Measurements from ENCODE around the gene ABCA3. TPM values are rescaled to one million over a fixed set of nuclear protein-coding genes. Genes with fewer than 3 reads are reported as not detected.

The ABCA3 gene
- total RNA-seq, 2 experiments from 2014 or later, result 7.0 to 7.7 TPM

DNA sequence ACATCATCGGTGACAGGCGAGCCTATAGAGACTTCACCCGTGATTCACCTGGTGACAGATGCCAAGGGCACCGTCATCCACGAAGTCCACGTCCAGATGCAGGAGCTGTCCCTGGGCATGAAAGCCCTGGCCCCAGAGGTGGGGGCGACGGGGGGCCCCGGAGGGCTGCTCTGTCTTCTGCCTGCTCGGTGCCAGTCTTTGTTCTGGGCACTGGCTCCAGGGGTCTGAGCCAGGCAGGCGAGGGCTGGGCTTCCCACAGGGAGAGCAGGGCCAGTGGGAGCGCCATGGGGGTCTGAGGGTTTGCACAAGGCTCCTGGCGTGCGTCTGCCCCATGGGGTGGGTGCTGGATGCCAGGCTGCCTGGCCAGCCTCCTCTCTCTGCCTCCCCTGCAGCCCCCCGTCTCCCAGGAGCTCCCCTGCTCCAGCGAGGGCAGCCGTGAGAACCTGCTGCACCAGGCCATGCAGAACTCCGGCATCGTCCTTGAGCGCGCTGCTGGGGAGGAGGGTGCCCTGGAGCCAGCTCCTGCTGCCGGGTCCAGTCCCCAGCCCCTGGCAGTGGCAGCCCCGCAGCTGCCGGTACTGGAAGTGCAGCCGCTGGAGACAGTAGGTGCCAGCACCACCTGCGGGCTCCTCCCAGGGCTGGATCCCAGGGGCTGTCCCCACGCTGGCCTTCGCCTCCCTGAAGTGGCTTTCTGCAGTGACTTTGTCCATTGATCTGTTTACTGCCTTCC, 107.3 kb downstream of the ABCA3 start:
- peaks cover 11% of the 10 kb centered on the region for H3K4me1 ChIP-seq (ENCODE audit: insufficient read depth, low read length)
- DNase-seq, result no peak
- peaks cover 0 to 12% of the 10 kb centered on the region in 2 experiments for H3K27me3 ChIP-seq (ENCODE audit: control insufficient read depth in 1 of 2, insufficient read depth in 2 of 2, low read length in 2 of 2)
- no peak overlapping the region for H3K4me3 ChIP-seq (ENCODE audit: low read length)
- no peak overlapping the region for H3K27ac Mint-ChIP-seq
- peaks cover 4% of the 10 kb centered on the region for H3K27me3 Mint-ChIP-seq
- CTCF ChIA-PET, result no interaction called here
- TF ChIP-seq CTCF (IDR thresholded peaks at IDR 0.05), result no peak
- H3K27ac ChIP-seq (ENCODE audit: low read depth in 1 of 2, low read length in 2 of 2), result no peak overlapping the region
- ATAC-seq (ENCODE audit: poor library complexity), result no peak
- peaks cover 30% of the 10 kb centered on the region for H3K36me3 Mint-ChIP-seq (ENCODE audit: low read depth)
- peaks cover 66% of the 10 kb centered on the region for H3K36me3 ChIP-seq (ENCODE audit: insufficient read depth, low read length)
- no peaks in the 10 kb centered on the region for H3K9me3 ChIP-seq (ENCODE audit: control insufficient read depth in 1 of 2, insufficient read depth in 1 of 2, low read length in 2 of 2)
- POLR2A ChIA-PET, result no interaction called here
- no peaks in the 10 kb centered on the region for H3K9me3 Mint-ChIP-seq
- no peak overlapping the region for H3K4me3 Mint-ChIP-seq
- H3K4me1 Mint-ChIP-seq (ENCODE audit: low read depth), result no peaks in the 10 kb centered on the region
- intact Hi-C loops (cut with DNase I, micrococcal nuclease), result no loop called here

DNA sequence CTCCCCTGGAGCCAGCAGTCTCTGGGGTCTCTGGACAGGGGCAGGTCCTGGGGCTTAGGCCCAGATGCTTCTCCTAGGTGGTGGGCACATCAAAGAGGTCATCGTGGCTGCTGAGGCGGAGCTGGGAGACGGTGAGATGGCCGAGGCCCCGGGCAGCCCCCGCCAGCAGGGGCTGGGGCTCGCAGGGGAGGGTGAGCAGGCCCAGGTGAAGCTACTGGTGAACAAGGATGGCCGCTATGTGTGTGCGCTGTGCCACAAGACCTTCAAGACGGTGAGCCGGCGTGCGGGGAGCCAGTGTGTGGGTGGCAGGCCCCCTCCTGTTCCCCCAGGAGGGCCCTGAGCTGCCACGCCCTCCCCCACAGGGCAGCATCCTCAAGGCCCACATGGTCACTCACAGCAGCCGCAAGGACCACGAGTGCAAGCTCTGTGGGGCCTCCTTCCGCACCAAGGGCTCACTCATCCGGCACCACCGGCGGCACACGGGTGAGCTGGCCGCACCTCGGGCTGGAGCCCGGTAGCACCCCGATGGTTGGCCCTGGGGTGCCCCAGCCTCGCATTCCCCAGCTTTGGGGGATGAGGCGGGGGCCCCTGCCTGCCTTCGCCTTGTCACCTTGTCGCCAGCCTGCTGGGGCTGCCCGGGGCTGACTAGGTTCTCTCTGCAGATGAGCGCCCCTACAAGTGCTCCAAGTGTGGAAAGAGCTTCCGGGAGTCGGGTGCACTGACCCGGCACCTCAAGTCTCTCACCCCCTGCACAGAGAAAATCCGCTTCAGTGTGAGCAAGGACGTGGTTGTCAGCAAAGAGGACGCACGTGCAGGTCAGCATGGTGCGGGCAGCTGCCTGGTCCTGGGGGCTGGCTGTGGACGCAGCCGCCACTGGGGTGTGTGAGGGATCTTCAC, 108.2 kb downstream of the ABCA3 start:
- H3K4me3 Mint-ChIP-seq, result no peak overlapping the region
- no peak overlapping the region for H3K27ac Mint-ChIP-seq
- Histone ChIP-seq H3K27ac (ENCODE audit: low read depth in 1 of 2, low read length in 2 of 2) (no peak overlapping the region), H3K4me3 (ENCODE audit: low read length) (no peak overlapping the region), H3K4me1 (ENCODE audit: insufficient read depth, low read length) (peaks cover 11% of the 10 kb centered on the region), H3K9me3 (ENCODE audit: control insufficient read depth in 1 of 2, insufficient read depth in 1 of 2, low read length in 2 of 2) (no peaks in the 10 kb centered on the region), H3K27me3 (ENCODE audit: control insufficient read depth in 1 of 2, insufficient read depth in 2 of 2, low read length in 2 of 2) (peaks cover 0 to 12% of the 10 kb centered on the region in 2 experiments), H3K36me3 (ENCODE audit: insufficient read depth, low read length) (peaks cover 70% of the 10 kb centered on the region)
- ATAC-seq (ENCODE audit: poor library complexity) (no peak), DNase-seq (no peak)
- intact Hi-C loops (cut with DNase I, micrococcal nuclease), result no loop called here
- H3K27me3 Mint-ChIP-seq, result peaks cover 4% of the 10 kb centered on the region
- H3K9me3 Mint-ChIP-seq, result no peaks in the 10 kb centered on the region
- CTCF ChIA-PET, result no interaction called here
- POLR2A ChIA-PET, result no interaction called here
- peaks cover 30% of the 10 kb centered on the region for H3K36me3 Mint-ChIP-seq (ENCODE audit: low read depth)
- TF ChIP-seq CTCF (IDR thresholded peaks at IDR 0.05), result no peak
- H3K4me1 Mint-ChIP-seq (ENCODE audit: low read depth), result no peaks in the 10 kb centered on the region

DNA sequence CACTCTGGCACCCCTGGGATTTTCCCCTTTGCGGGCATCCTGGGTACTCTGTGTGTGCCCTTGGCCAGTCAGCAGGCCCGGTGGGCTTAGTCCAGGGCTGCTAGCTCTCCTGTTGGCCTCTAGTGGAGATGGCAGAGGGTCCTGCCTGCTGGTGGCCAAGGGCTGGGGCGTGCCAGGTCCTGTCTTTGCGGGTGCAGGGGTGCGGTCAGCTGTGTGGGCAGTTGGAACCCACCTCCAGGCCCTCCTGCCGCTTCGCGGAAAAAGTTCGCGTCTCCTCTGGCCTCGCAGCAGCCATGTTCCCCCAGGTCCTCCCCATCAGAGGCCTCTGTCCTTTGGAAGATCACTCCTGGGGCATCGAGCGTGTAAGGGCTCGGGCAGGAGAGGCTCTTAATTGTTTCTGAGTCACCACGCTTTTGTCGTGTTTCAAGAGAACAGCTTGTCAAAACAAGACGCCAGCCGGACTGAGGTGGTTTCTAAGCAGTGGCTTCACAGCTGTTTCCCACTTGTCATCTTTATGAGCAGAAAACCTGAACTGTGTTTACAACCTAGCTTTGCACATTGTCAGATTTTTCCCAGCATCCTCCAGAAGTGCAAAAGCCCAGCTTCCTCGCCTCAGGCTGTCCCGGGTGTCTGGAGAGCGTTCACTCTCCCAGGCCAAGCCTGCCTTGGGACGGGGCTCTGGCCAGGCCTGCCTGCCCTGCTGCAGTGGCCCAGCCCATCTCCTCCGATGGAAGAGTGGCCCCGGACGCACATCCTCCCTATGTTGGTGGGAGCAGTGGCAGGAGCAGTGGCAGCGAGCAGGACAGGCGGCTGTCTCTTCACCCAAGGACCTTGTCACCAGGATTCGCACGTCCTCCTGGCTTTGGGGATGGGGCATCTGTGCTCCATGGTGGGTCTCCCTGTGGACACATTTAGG, 109.3 kb downstream of the ABCA3 start:
- peaks cover 70% of the 10 kb centered on the region for H3K36me3 ChIP-seq (ENCODE audit: insufficient read depth, low read length)
- no peak overlapping the region for H3K4me3 Mint-ChIP-seq
- H3K9me3 ChIP-seq (ENCODE audit: control insufficient read depth in 1 of 2, insufficient read depth in 1 of 2, low read length in 2 of 2), result no peaks in the 10 kb centered on the region
- H3K27me3 ChIP-seq (ENCODE audit: control insufficient read depth in 1 of 2, insufficient read depth in 2 of 2, low read length in 2 of 2), result peaks cover 0 to 4% of the 10 kb centered on the region in 2 experiments
- H3K27ac ChIP-seq (ENCODE audit: low read depth in 1 of 2, low read length in 2 of 2), result no peak overlapping the region
- H3K4me3 ChIP-seq (ENCODE audit: low read length), result no peak overlapping the region
- CTCF ChIA-PET, result no interaction called here
- intact Hi-C loops (cut with DNase I, micrococcal nuclease), result no loop called here
- peaks cover 4% of the 10 kb centered on the region for H3K27me3 Mint-ChIP-seq
- no peaks in the 10 kb centered on the region for H3K9me3 Mint-ChIP-seq
- no peak for DNase-seq
- TF ChIP-seq CTCF (IDR thresholded peaks at IDR 0.05), result no peak
- POLR2A ChIA-PET, result no interaction called here
- peaks cover 30% of the 10 kb centered on the region for H3K36me3 Mint-ChIP-seq (ENCODE audit: low read depth)
- no peak overlapping the region for H3K27ac Mint-ChIP-seq
- peaks cover 2% of the 10 kb centered on the region for H3K4me1 ChIP-seq (ENCODE audit: insufficient read depth, low read length)
- peaks cover under 1% of the 10 kb centered on the region for H3K4me1 Mint-ChIP-seq (ENCODE audit: low read depth)
- ATAC-seq (ENCODE audit: poor library complexity), result no peak
